GM19468 (cell line): ENCODE results near the gene IPP.
"Not testable (repeated sequence)": the region's sequence is repeated elsewhere in the genome, so short reads cannot be mapped to it uniquely, and the experiment has no call there.

Experiments used
- ATAC-seq: cut with Tn5 transposase; IDR thresholded peaks from one replicate; pipeline ENCODE4 v1.9.1; 2021; ENCODE audit warnings: mild to moderate bottlenecking, moderate library complexity, moderate number of reproducible peaks; ENCODE audit not compliant: unreplicated experiment; ENCODE audit errors: extremely low read depth

Gene IPP

DNA sequence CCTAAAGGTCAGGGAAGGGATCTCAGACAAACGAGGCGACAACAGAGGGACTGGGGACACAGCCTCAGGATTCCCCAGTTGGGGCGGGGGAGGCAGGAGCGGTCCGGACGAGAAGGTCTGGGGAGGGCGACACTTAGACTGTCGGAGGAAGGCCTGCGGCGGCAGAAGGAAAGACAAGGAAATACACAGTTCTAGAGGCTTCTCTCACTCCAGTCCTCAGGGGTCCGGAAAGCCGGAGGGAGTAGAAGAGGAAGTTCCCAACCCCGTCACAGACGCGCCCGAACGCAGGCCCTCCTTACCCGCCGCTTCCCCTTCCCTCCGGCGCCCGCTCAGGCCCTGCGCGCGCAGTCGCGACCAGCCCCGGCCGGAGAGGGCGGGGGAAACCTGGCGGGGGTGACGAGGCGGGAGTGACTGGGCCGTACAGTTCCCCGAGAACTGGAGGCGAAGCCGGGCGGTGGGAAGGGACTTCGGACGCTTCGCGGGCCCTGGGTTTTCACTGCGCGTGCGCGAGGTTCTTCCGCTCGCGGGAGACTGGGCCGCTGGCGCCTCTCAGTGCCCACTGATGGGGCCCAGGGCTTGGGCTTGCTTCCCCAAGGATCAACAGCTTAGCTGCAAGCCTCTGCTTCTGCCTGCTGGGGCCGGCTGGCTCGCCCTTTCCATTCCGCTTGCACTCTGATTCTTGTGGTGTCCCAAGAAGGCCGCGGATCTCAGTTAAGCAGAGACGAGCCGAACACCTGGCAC is at the start of gene IPP:
Gene IPP, minus strand, starts transcription at position 356 of the 741 bp plus-strand sequence. CDS start 4,242 bp downstream, outside the sequence.
- ATAC-seq = peak; percentile 93

- ATAC-seq = no peak
Observed at GRCh38 chr1:45796946-45797345, 46.5 kb upstream of the IPP start.

DNA sequence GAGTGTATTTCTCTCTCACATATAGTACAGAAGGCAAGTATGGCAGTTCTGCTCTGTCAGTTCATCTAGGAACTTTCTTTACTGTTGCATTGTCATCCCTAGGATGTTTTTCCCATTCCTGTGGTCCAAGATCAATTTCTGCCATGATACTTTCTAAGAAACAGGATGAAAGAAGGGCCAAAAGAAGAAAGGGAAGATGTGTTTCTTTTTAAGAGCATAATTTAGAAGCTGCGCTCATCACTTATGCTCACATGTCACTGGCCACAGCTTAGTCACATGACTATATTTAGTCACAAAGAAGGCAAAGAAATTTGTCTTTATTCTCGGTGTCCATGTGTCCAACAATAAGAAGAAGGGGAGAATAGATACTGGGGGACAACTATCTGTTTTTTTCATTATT is 45.9 kb upstream of the IPP start:
- no peak for ATAC-seq

GRCh38 chr1:45793942-45794604 is 43.6 kb upstream of the IPP start:
- ATAC-seq = no peak

DNA sequence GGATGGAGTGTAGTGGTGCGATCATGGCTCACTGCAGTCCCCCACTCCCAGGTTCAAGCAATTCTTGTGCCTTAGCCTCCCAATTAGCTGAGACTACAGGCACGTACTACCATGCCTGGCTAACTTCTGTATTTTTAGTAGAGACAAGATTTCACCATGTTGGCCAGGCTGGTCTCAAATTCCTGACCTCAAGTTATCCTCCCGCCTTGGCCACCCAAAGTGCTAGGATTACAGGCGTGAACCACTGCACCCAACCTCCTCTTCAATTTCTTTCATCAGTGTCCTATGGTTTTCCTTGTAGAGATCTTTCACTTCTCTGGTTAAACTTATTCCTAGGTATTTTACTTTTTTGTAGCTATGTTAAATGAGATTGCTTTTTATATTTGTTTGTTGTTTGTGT is 42.3 kb upstream of the IPP start:
- no peak for ATAC-seq

DNA sequence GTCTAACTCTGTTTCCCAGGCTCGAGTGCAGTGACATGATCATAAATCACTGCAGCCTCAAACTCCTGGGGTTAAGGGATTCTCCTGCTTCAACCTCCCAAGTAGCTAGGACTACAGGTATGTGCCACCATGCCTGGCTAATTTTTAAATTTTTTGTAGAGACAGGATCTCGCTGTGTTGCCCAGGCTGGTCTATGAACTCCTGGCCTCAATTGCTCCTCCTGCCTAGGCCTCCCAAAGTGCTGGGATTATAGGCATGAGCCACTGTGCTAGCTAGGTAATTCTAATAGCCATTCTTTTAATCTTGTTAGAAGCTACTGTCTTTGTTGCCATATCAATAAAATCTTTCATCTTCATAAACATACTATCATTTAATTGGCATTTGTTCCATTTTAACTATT is 39.1 kb upstream of the IPP start:
- ATAC-seq = no peak

DNA sequence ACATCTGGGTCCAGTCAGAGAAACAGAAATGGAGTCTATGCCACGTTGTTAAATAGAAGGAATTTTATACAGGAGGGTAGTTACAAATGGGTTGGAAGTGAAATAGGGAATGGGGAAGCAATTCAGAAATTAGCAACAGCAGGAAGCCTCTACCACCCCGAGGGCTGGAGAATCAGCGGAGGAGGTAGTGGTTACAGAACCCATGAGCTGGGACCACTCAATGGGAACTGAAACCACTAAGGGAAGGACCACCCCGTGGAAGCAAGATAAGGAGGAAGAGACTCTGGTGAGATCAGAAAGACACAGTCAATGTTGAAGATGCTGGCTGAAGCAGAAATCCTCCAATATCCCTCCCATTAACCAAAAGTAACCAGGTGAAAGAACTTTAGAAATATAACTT is 37.5 kb upstream of the IPP start:
- ATAC-seq = no peak

DNA sequence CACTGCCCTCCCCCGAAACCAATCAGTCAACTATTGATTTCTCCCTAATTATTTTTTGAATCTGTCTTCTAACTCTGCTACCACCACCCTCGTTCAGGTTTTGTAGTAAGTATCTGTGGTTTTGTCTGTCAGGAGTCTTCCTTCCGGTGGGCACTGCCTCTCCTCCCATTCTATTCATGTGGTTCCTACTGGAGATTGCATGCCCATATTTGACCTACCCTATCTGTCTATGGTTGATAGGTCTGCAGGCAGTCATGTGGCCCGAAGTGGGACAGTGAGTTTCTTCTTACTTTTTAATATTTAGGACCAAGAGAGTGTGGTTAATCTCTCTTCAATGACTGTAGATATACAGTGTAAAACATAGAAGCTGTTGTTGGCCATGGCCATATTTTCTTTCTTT is 35.1 kb upstream of the IPP start:
- ATAC-seq = no peak

- ATAC-seq = no peak
Observed at GRCh38 chr1:45775794-45776193, 25.3 kb upstream of the IPP start.

- no peak for ATAC-seq
Observed at GRCh38 chr1:45772971-45773370, 22.5 kb upstream of the IPP start.

DNA sequence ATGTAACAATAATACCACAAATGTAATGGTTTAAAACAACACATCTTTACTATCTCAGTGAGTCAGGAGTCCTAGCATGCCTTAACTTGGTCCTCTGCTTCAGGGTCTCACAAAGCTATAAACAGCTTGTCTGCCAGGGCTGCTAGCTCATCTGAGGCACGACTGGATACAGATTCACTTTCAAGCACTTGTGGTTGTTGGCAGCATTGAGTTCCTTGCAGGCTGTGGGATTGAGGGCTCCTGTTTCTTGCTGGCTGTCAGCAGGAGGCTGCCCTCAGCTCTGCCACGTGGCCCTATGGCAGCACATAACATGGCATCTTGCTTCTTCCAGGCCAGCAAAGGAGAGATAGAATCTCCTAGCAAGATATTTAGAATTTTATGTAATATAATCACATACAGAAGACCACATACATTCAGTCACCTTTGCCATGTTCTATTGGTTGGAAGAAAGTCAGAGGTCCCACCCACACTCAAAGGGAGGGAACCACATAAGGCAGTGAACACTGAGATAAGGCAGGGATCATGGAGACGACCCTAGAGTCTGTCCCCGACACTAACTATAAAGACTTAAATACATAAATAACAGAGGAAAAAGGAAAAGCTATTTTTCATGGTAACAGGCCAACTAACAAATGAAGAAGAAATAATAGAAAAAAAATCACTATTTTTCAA is 18.9 kb upstream of the IPP start:
- no peak for ATAC-seq

DNA sequence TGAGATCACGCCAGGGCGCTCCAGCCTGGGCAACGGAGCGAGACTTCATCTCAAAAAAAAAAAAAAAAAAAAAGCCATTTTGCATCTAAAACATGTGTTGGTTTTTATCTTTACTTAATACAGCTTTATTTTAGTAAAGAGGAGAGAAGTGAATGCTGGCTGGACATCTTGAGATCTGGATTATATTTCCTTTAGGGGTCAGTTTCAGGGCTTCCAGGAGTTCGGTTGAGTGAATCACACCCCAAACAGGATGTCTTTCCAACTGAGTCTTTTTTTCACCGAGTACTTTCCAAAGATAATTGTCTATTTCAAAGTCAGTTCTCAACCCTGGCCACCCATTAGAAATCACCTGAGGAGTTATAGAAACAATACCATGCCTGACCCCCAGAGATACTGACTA is 16.6 kb upstream of the IPP start:
- ATAC-seq = no peak

GRCh38 chr1:45765999-45766792 is 15.7 kb upstream of the IPP start:
- no peak for ATAC-seq

GRCh38 chr1:45762291-45762690 is 11.8 kb upstream of the IPP start:
- ATAC-seq = no peak

DNA sequence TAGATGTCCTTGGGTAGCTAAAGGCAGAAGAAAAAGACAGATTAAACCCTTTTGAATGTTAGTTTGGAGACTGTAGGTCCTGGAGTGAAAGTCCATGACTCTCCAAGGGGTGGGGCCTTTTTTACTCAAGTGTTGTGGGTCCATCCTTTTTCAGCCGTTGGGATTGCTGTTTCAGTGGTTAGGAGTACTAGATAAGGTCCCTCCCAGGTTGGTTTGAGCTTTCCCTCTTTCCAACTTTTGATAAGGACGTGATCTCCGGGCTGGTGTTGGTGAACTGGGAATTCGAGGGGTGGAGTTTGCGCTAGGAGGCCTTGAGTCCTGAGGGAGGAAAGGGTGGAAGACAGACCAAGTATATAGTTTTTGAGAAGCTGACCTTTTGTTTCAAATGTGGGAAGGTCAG is 5.2 kb upstream of the IPP start:
- ATAC-seq = no peak

- ATAC-seq = no peak
Observed at GRCh38 chr1:45753248-45754037, 3.0 kb upstream of the IPP start.

- ATAC-seq = no peak
Observed at GRCh38 chr1:45752441-45753052, 2.1 kb upstream of the IPP start.

- no peak for ATAC-seq
Observed at GRCh38 chr1:45752014-45752413, 1.6 kb upstream of the IPP start.

- ATAC-seq = not testable (repeated sequence)
Observed at GRCh38 chr1:45751039-45751838, 786 bp upstream of the IPP start.
